Measurements from ENCODE around the gene ERO1B.
"Not testable (repeated sequence)": the region's sequence is repeated elsewhere in the genome, so short reads cannot be mapped to it uniquely, and the experiment has no call there.

Gene ERO1B

GRCh38 chr1:236206548-236206947, 75.2 kb downstream of the ERO1B start:
- DNase-seq (ENCODE audit: low read depth) = no peak

GRCh38 chr1:236204656-236205055, 77.1 kb downstream of the ERO1B start:
- no peak overlapping the region for H3K4me3 ChIP-seq (ENCODE audit: low read depth, low read length)
- DNase-seq (ENCODE audit: low read depth) = no peak
- TF ChIP-seq CTCF (IDR thresholded peaks at IDR 0.05; ENCODE audit: control insufficient read depth, extremely low read depth, insufficient read depth) = no peak

More at GRCh38 chr1:236206548-236206947, 75.2 kb downstream of the ERO1B start:
- TF ChIP-seq CTCF (IDR thresholded peaks at IDR 0.05; ENCODE audit: control insufficient read depth, extremely low read depth, insufficient read depth) = no peak
- no peak overlapping the region for H3K4me3 ChIP-seq (ENCODE audit: low read depth, low read length)

GRCh38 chr1:236204039-236204438, 77.7 kb downstream of the ERO1B start:
- no peak overlapping the region for H3K4me3 ChIP-seq (ENCODE audit: low read depth, low read length)
- no peak for TF ChIP-seq CTCF (IDR thresholded peaks at IDR 0.05; ENCODE audit: control insufficient read depth, extremely low read depth, insufficient read depth)
- DNase-seq (ENCODE audit: low read depth) = no peak

GRCh38 chr1:236201786-236202185, 80.0 kb downstream of the ERO1B start:
- no peak for DNase-seq (ENCODE audit: low read depth)
- no peak overlapping the region for H3K4me3 ChIP-seq (ENCODE audit: low read depth, low read length)
- TF ChIP-seq CTCF (IDR thresholded peaks at IDR 0.05; ENCODE audit: control insufficient read depth, extremely low read depth, insufficient read depth) = no peak

DNA sequence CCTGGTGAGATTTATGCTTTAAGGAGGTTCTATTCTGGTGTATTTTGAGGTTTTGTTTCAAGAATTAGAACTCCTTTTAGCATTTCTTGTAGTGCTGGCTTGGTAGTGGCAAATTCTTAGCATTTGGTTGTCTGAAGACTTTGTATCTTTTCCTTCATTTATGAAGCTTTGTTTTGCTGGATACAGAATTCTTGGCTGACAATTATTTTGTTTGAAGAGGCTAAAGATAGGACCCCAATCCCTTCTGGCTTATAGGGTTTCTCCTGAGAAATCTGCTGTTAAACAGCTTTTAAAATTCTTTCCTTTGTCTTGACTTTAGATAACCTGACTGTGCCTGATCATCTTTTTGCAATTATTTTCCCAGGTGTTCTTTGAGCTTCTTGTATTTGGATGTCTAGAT, 80.8 kb downstream of the ERO1B start:
- no peak for TF ChIP-seq CTCF (IDR thresholded peaks at IDR 0.05; ENCODE audit: control insufficient read depth, extremely low read depth, insufficient read depth)
- H3K4me3 ChIP-seq (ENCODE audit: low read depth, low read length) = no peak overlapping the region
- no peak for DNase-seq (ENCODE audit: low read depth)

- no peak for TF ChIP-seq CTCF (IDR thresholded peaks at IDR 0.05; ENCODE audit: control insufficient read depth, extremely low read depth, insufficient read depth)
- no peak overlapping the region for H3K4me3 ChIP-seq (ENCODE audit: low read depth, low read length)
- DNase-seq (ENCODE audit: low read depth) = no peak
Observed at GRCh38 chr1:236193184-236193583, 88.6 kb downstream of the ERO1B start.

DNA sequence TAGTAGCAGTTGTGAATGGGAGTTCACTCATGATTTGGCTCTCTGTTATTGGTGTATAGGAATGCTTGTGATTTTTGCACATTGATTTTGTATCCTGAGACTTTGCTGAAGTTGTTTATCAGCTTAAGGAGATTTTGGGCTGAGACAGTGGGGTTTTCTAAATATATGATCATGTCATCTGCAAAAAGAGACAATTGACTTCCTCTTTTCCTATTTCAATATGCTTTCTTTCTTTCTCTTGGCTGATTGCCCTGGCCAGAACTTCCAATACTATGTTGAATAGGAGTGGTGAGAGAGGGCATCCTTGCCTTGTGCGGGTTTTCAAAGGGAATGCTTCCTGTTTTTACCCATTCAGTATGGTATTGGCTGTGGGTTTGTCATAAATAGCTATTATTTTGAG, 93.7 kb downstream of the ERO1B start:
- H3K4me3 ChIP-seq (ENCODE audit: low read depth, low read length); DNase-seq (ENCODE audit: low read depth): not testable (repeated sequence)

GRCh38 chr1:236186471-236186870, 95.3 kb downstream of the ERO1B start:
- DNase-seq (ENCODE audit: low read depth); H3K4me3 ChIP-seq (ENCODE audit: low read depth, low read length): not testable (repeated sequence)
